ENCODE results near the gene VEZF1. TPM values are rescaled to one million over a fixed set of nuclear protein-coding genes. Genes with fewer than 3 reads are reported as not detected.

VEZF1 gene
- total and polyA plus RNA-seq, 2 donors (not counting 1 experiment from before 2014, with no cell fraction given) = 43.9 to 51.2 TPM

GRCh38 chr17:57965521-57966160 is 22.4 kb downstream of the VEZF1 start:
- DNase-seq (ENCODE audit: low read depth in 2 of 2) = no peak

GRCh38 chr17:57963149-57963511 is 24.9 kb downstream of the VEZF1 start:
- Histone ChIP-seq H3K27me3 (ENCODE audit: control insufficient read depth, insufficient read depth, low read length) (no peaks in the 10 kb centered on the region), H3K27ac (ENCODE audit: insufficient read depth, low read length) (no peak overlapping the region), H3K4me2 (ENCODE audit: extremely low read depth, insufficient read depth, low read length) (no peak overlapping the region), H3K79me2 (ENCODE audit: control insufficient read depth, insufficient read depth, low read length) (no peaks in the 10 kb centered on the region), H2AFZ (ENCODE audit: low read length) (no peak overlapping the region), H4K20me1 (ENCODE audit: control insufficient read depth, extremely low read depth, insufficient read depth, low read length) (no peaks in the 10 kb centered on the region), H3K36me3 (ENCODE audit: control insufficient read depth, insufficient read depth, low read length) (no peaks in the 10 kb centered on the region), H3K4me3 (replicated peaks in 1 of 4; ENCODE audit: control extremely low read depth in 1 of 4, insufficient read depth in 1 of 4, low read depth in 3 of 4, low read length in 4 of 4) (no peak overlapping the region), H3K4me1 (ENCODE audit: control insufficient read depth, extremely low read depth, insufficient read depth, low read length) (no peaks in the 10 kb centered on the region), H3K9me3 (ENCODE audit: control insufficient read depth, insufficient read depth, low read depth, low read length) (no peaks in the 10 kb centered on the region), H3K9ac (ENCODE audit: insufficient read depth, low read length) (no peak overlapping the region)
- TF ChIP-seq CTCF (conservative IDR thresholded peaks at IDR 0.05 in 1 of 2, IDR thresholded peaks at IDR 0.05 in 1 of 2; ENCODE audit: low read depth in 1 of 2, low read length in 2 of 2) (no peak), EZH2 (IDR thresholded peaks at IDR 0.05; ENCODE audit: low read length, missing control alignments) (no peak)
- no peak for DNase-seq (ENCODE audit: low read depth in 2 of 2)

More at GRCh38 chr17:57965521-57966160, 22.4 kb downstream of the VEZF1 start:
- H3K4me1 ChIP-seq (ENCODE audit: control insufficient read depth, extremely low read depth, insufficient read depth, low read length) = no peaks in the 10 kb centered on the region
- no peaks in the 10 kb centered on the region for H4K20me1 ChIP-seq (ENCODE audit: control insufficient read depth, extremely low read depth, insufficient read depth, low read length)
- no peak overlapping the region for H3K9ac ChIP-seq (ENCODE audit: insufficient read depth, low read length)
- H3K27ac ChIP-seq (ENCODE audit: insufficient read depth, low read length) = no peak overlapping the region
- no peak overlapping the region for H3K4me2 ChIP-seq (ENCODE audit: extremely low read depth, insufficient read depth, low read length)
- H3K9me3 ChIP-seq (ENCODE audit: control insufficient read depth, insufficient read depth, low read depth, low read length) = no peaks in the 10 kb centered on the region
- H3K36me3 ChIP-seq (ENCODE audit: control insufficient read depth, insufficient read depth, low read length) = no peaks in the 10 kb centered on the region
- no peaks in the 10 kb centered on the region for H3K79me2 ChIP-seq (ENCODE audit: control insufficient read depth, insufficient read depth, low read length)
- no peaks in the 10 kb centered on the region for H3K27me3 ChIP-seq (ENCODE audit: control insufficient read depth, insufficient read depth, low read length)
- TF ChIP-seq CTCF (conservative IDR thresholded peaks at IDR 0.05 in 1 of 2, IDR thresholded peaks at IDR 0.05 in 1 of 2; ENCODE audit: low read depth in 1 of 2, low read length in 2 of 2) (no peak), EZH2 (IDR thresholded peaks at IDR 0.05; ENCODE audit: low read length, missing control alignments) (no peak)
- H2AFZ ChIP-seq (ENCODE audit: low read length) = no peak overlapping the region
- no peak overlapping the region for H3K4me3 ChIP-seq (replicated peaks in 1 of 4; ENCODE audit: control extremely low read depth in 1 of 4, insufficient read depth in 1 of 4, low read depth in 3 of 4, low read length in 4 of 4)

GRCh38 chr17:57962279-57963148 is 25.5 kb downstream of the VEZF1 start:
- no peaks in the 10 kb centered on the region for H3K9me3 ChIP-seq (ENCODE audit: control insufficient read depth, insufficient read depth, low read depth, low read length)
- H3K27ac ChIP-seq (ENCODE audit: insufficient read depth, low read length) = no peak overlapping the region
- no peak overlapping the region for H3K4me2 ChIP-seq (ENCODE audit: extremely low read depth, insufficient read depth, low read length)
- TF ChIP-seq EZH2 (IDR thresholded peaks at IDR 0.05; ENCODE audit: low read length, missing control alignments) (no peak), CTCF (conservative IDR thresholded peaks at IDR 0.05 in 1 of 2, IDR thresholded peaks at IDR 0.05 in 1 of 2; ENCODE audit: low read depth in 1 of 2, low read length in 2 of 2) (no peak)
- no peak overlapping the region for H2AFZ ChIP-seq (ENCODE audit: low read length)
- no peaks in the 10 kb centered on the region for H3K36me3 ChIP-seq (ENCODE audit: control insufficient read depth, insufficient read depth, low read length)
- DNase-seq (ENCODE audit: low read depth in 2 of 2) = no peak
- H4K20me1 ChIP-seq (ENCODE audit: control insufficient read depth, extremely low read depth, insufficient read depth, low read length) = no peaks in the 10 kb centered on the region
- H3K4me1 ChIP-seq (ENCODE audit: control insufficient read depth, extremely low read depth, insufficient read depth, low read length) = no peaks in the 10 kb centered on the region
- no peaks in the 10 kb centered on the region for H3K27me3 ChIP-seq (ENCODE audit: control insufficient read depth, insufficient read depth, low read length)
- no peak overlapping the region for H3K9ac ChIP-seq (ENCODE audit: insufficient read depth, low read length)
- H3K4me3 ChIP-seq (replicated peaks in 1 of 4; ENCODE audit: control extremely low read depth in 1 of 4, insufficient read depth in 1 of 4, low read depth in 3 of 4, low read length in 4 of 4) = no peak overlapping the region
- no peaks in the 10 kb centered on the region for H3K79me2 ChIP-seq (ENCODE audit: control insufficient read depth, insufficient read depth, low read length)
